CD8-positive, alpha-beta memory T cell (primary cell): ENCODE results near the gene UROC1. TPM values are rescaled to one million over a fixed set of nuclear protein-coding genes. Genes with fewer than 3 reads are reported as not detected.

Source experiments
- CTCF ChIA-PET: fragments of 350-600 bp; sonication (Branson Sonifier 250); formaldehyde crosslinking; loops from one replicate; lab custom pipeline; 2021; ENCODE audit warnings: antibody characterized with exemption; lab: Charles Lee
- POLR2A ChIA-PET: fragments of 350-600 bp; sonication (Branson Sonifier 250); formaldehyde crosslinking; loops from one replicate; lab custom pipeline; 2021; ENCODE audit warnings: antibody characterized with exemption; lab: Charles Lee
- DNase-seq, 5 donors: peaks; one replicate each; pipeline versions ENCODE4 v3.0.0 to v3.0.0-alpha.2; 2020 to 2022; ENCODE audit warnings: mixed read lengths in 1 of 5
- H3K27ac ChIP-seq: one replicate; pipeline ENCODE4 v1.7.0; 2013; ENCODE audit warnings: low read depth, mild to moderate bottlenecking, low read length, moderate library complexity
- H3K27me3 ChIP-seq: 2 replicates; pipeline ENCODE4 v1.7.0; 2013; ENCODE audit warnings: low read length, mild to moderate bottlenecking; ENCODE audit not compliant: insufficient read depth, poor library complexity, severe bottlenecking
- H3K36me3 ChIP-seq: 2 replicates; pipeline ENCODE4 v1.7.0; 2013; ENCODE audit warnings: mild to moderate bottlenecking, low read length, moderate library complexity; ENCODE audit not compliant: insufficient read depth
- H3K4me1 ChIP-seq: 2 replicates; pipeline ENCODE4 v1.7.0; 2013; ENCODE audit warnings: mild to moderate bottlenecking, low read length, moderate library complexity; ENCODE audit not compliant: insufficient read depth
- H3K4me3 ChIP-seq: 2 replicates; pipeline ENCODE4 v1.7.0; 2013; ENCODE audit warnings: mild to moderate bottlenecking, low read length
- H3K9me3 ChIP-seq: 2 replicates; pipeline ENCODE4 v1.7.0; 2013; ENCODE audit warnings: mild to moderate bottlenecking, low read length
- H3K27ac Mint-ChIP-seq, 8 donors: one replicate each; pipeline ENCODE4 v1.8.0; 2020 to 2021; ENCODE audit warnings: mixed read lengths in 8 of 8, mild to moderate bottlenecking in 6 of 8, inconsistent platforms in 3 of 8, moderate library complexity in 3 of 8
- H3K27me3 Mint-ChIP-seq, 2 donors: one replicate each; pipeline ENCODE4 v1.8.0; 2020 to 2021; ENCODE audit warnings: mixed read lengths in 2 of 2, mild to moderate bottlenecking in 1 of 2, moderate library complexity in 1 of 2
- H3K36me3 Mint-ChIP-seq, 3 donors: one replicate each; pipeline ENCODE4 v1.8.0; 2020 to 2021; ENCODE audit warnings: mixed read lengths in 3 of 3, inconsistent platforms in 1 of 3, mild to moderate bottlenecking in 1 of 3
- H3K4me1 Mint-ChIP-seq, 3 donors: one replicate each; pipeline ENCODE4 v1.8.0; 2020 to 2021; ENCODE audit warnings: mixed read lengths in 3 of 3, inconsistent platforms in 1 of 3, mild to moderate bottlenecking in 1 of 3
- H3K4me3 Mint-ChIP-seq, 7 donors: one replicate each; pipeline ENCODE4 v1.8.0; 2020 to 2021; ENCODE audit warnings: mixed read lengths in 7 of 7, mild to moderate bottlenecking in 6 of 7, moderate library complexity in 4 of 7, inconsistent platforms in 2 of 7
- H3K9me3 Mint-ChIP-seq, 5 donors: one replicate each; pipeline ENCODE4 v1.8.0; 2020 to 2022; ENCODE audit warnings: mixed read lengths in 5 of 5, mild to moderate bottlenecking in 3 of 5, moderate library complexity in 2 of 5, inconsistent platforms in 1 of 5
- polyA plus RNA-seq: library from polyadenylated mRNA; unstranded; fragments of 300-500 nt; fragmentation: Illumina TruSeq; gene quantifications from one replicate; pipeline ENCODE4 v1.2.3, GENCODE V29; 2021
- total RNA-seq, 2 experiments: library from RNA; stranded (reverse); gene quantifications; one replicate each; pipeline ENCODE4 v1.2.3, GENCODE V29; 2021

Gene UROC1
- total and polyA plus RNA-seq, 3 experiments from 2014 or later: not detected

GRCh38 chr3:126450744-126451143 lies 66.8 kb downstream of the UROC1 start:
- Histone ChIP-seq H3K36me3 (peaks cover 14% of the 10 kb centered on the region), H3K4me1 (no peaks in the 10 kb centered on the region), H3K27ac (no peak overlapping the region), H3K9me3 (no peaks in the 10 kb centered on the region), H3K4me3 (no peak overlapping the region), H3K27me3 (no peaks in the 10 kb centered on the region)
- ChIA-PET CTCF (no interaction called here), POLR2A (no interaction called here)
- H3K4me1 Mint-ChIP-seq: peaks cover 7 to 10% (median 9%) of the 10 kb centered on the region in 3 donors
- peaks cover 3 to 77% (median 14%) of the 10 kb centered on the region in 3 donors for H3K36me3 Mint-ChIP-seq
- H3K27ac Mint-ChIP-seq: peak overlapping the region in 2 of 8 donors; percentile 61 to 62
- H3K27me3 Mint-ChIP-seq: no peaks in the 10 kb centered on the region
- H3K4me3 Mint-ChIP-seq: no peak overlapping the region
- DNase-seq: no peak
- H3K9me3 Mint-ChIP-seq: no peaks in the 10 kb centered on the region

- H3K4me3 Mint-ChIP-seq: no peak overlapping the region
- ChIA-PET POLR2A (no interaction called here), CTCF (no interaction called here)
- Histone ChIP-seq H3K27ac (no peak overlapping the region), H3K36me3 (peaks cover 14% of the 10 kb centered on the region), H3K9me3 (no peaks in the 10 kb centered on the region), H3K27me3 (no peaks in the 10 kb centered on the region), H3K4me3 (no peak overlapping the region), H3K4me1 (no peaks in the 10 kb centered on the region)
- H3K27ac Mint-ChIP-seq: no peak overlapping the region
- H3K9me3 Mint-ChIP-seq: no peaks in the 10 kb centered on the region
- H3K36me3 Mint-ChIP-seq: peaks cover 1 to 77% (median 14%) of the 10 kb centered on the region in 3 donors
- H3K4me1 Mint-ChIP-seq: peaks cover 4 to 7% (median 6%) of the 10 kb centered on the region in 3 donors
- no peak for DNase-seq
- no peaks in the 10 kb centered on the region for H3K27me3 Mint-ChIP-seq
These were observed 67.4 kb downstream of the UROC1 start for GRCh38 chr3:126450219-126450618.

GRCh38 chr3:126449621-126450051 lies 67.9 kb downstream of the UROC1 start:
- Mint-ChIP-seq H3K36me3 (peaks cover 0 to 73% (median 13%) of the 10 kb centered on the region in 3 donors), H3K4me3 (no peak overlapping the region), H3K9me3 (no peaks in the 10 kb centered on the region), H3K4me1 (peaks cover 3 to 4% (median 4%) of the 10 kb centered on the region in 3 donors), H3K27me3 (no peaks in the 10 kb centered on the region), H3K27ac (no peak overlapping the region)
- Histone ChIP-seq H3K27me3 (no peaks in the 10 kb centered on the region), H3K4me3 (no peak overlapping the region), H3K27ac (no peak overlapping the region), H3K4me1 (no peaks in the 10 kb centered on the region), H3K9me3 (no peaks in the 10 kb centered on the region), H3K36me3 (peaks cover 14% of the 10 kb centered on the region)
- POLR2A ChIA-PET: no interaction called here
- CTCF ChIA-PET: no interaction called here
- DNase-seq: no peak

- Mint-ChIP-seq H3K27ac (no peak overlapping the region), H3K9me3 (no peaks in the 10 kb centered on the region), H3K36me3 (peaks cover 0 to 70% (median 9%) of the 10 kb centered on the region in 3 donors), H3K27me3 (no peaks in the 10 kb centered on the region), H3K4me3 (no peak overlapping the region), H3K4me1 (peaks cover 0 to 3% (median 3%) of the 10 kb centered on the region in 3 donors)
- no peaks in the 10 kb centered on the region for H3K9me3 ChIP-seq
- no peak for DNase-seq
- peaks cover 14% of the 10 kb centered on the region for H3K36me3 ChIP-seq
- ChIA-PET CTCF (no interaction called here), POLR2A (no interaction called here)
- H3K27ac ChIP-seq: no peak overlapping the region
- no peak overlapping the region for H3K4me3 ChIP-seq
- H3K27me3 ChIP-seq: no peaks in the 10 kb centered on the region
- H3K4me1 ChIP-seq: no peaks in the 10 kb centered on the region
These were observed 68.7 kb downstream of the UROC1 start for GRCh38 chr3:126448893-126449180.

GRCh38 chr3:126448136-126448892 lies 69.3 kb downstream of the UROC1 start:
- peak overlapping the region in 2 of 8 donors; percentile 7 to 89 for H3K27ac Mint-ChIP-seq
- Histone ChIP-seq H3K4me1 (no peaks in the 10 kb centered on the region), H3K36me3 (peaks cover 14% of the 10 kb centered on the region), H3K27ac (no peak overlapping the region), H3K9me3 (no peaks in the 10 kb centered on the region), H3K4me3 (no peak overlapping the region), H3K27me3 (no peaks in the 10 kb centered on the region)
- ChIA-PET CTCF (no interaction called here), POLR2A (no interaction called here)
- H3K36me3 Mint-ChIP-seq: peaks cover 0 to 70% (median 9%) of the 10 kb centered on the region in 3 donors
- H3K4me3 Mint-ChIP-seq: no peak overlapping the region
- no peaks in the 10 kb centered on the region for H3K27me3 Mint-ChIP-seq
- H3K4me1 Mint-ChIP-seq: peaks cover 0 to 3% (median 3%) of the 10 kb centered on the region in 3 donors
- H3K9me3 Mint-ChIP-seq: no peaks in the 10 kb centered on the region
- DNase-seq: no peak

GRCh38 chr3:126447456-126448106 lies 70.0 kb downstream of the UROC1 start:
- H3K27me3 Mint-ChIP-seq: no peaks in the 10 kb centered on the region
- CTCF ChIA-PET: no interaction called here
- peaks cover 12% of the 10 kb centered on the region for H3K36me3 ChIP-seq

GRCh38 chr3:126446791-126447190 lies 70.8 kb downstream of the UROC1 start:
- H3K4me3 Mint-ChIP-seq: no peak overlapping the region
- ChIA-PET POLR2A (no interaction called here), CTCF (no interaction called here)
- peak overlapping the region in 2 of 8 donors; percentile 54 to 60 for H3K27ac Mint-ChIP-seq
- Histone ChIP-seq H3K36me3 (peaks cover 4% of the 10 kb centered on the region), H3K27me3 (no peaks in the 10 kb centered on the region), H3K27ac (no peak overlapping the region), H3K9me3 (no peaks in the 10 kb centered on the region), H3K4me3 (no peak overlapping the region), H3K4me1 (no peaks in the 10 kb centered on the region)
- peaks cover 0 to 3% (median 3%) of the 10 kb centered on the region in 3 donors for H3K4me1 Mint-ChIP-seq
- no peaks in the 10 kb centered on the region for H3K27me3 Mint-ChIP-seq
- no peaks in the 10 kb centered on the region for H3K9me3 Mint-ChIP-seq
- peaks cover 0 to 67% (median 8%) of the 10 kb centered on the region in 3 donors for H3K36me3 Mint-ChIP-seq
- no peak for DNase-seq

More at GRCh38 chr3:126447456-126448106, 70.0 kb downstream of the UROC1 start:
- no peaks in the 10 kb centered on the region for H3K9me3 Mint-ChIP-seq
- no peaks in the 10 kb centered on the region for H3K9me3 ChIP-seq
- H3K27ac ChIP-seq: no peak overlapping the region
- POLR2A ChIA-PET: no interaction called here
- no peak overlapping the region for H3K4me3 ChIP-seq
- H3K4me1 ChIP-seq: no peaks in the 10 kb centered on the region
- no peaks in the 10 kb centered on the region for H3K27me3 ChIP-seq
- H3K27ac Mint-ChIP-seq: peak overlapping the region in 2 of 8 donors; percentile 7 to 27
- no peak for DNase-seq
- no peak overlapping the region for H3K4me3 Mint-ChIP-seq
- H3K4me1 Mint-ChIP-seq: peaks cover 0 to 3% (median 3%) of the 10 kb centered on the region in 3 donors
- H3K36me3 Mint-ChIP-seq: peaks cover 0 to 68% (median 9%) of the 10 kb centered on the region in 3 donors

- H3K9me3 Mint-ChIP-seq: no peaks in the 10 kb centered on the region
- H3K4me3 Mint-ChIP-seq: no peak overlapping the region
- peaks cover 0 to 3% (median 0%) of the 10 kb centered on the region in 3 donors for H3K4me1 Mint-ChIP-seq
- no peaks in the 10 kb centered on the region for H3K4me1 ChIP-seq
- H3K36me3 Mint-ChIP-seq: peaks cover 0 to 66% (median 5%) of the 10 kb centered on the region in 3 donors
- ChIA-PET POLR2A (no interaction called here), CTCF (no interaction called here)
- H3K27me3 ChIP-seq: no peaks in the 10 kb centered on the region
- no peak for DNase-seq
- no peak overlapping the region for H3K4me3 ChIP-seq
- H3K36me3 ChIP-seq: no peaks in the 10 kb centered on the region
- no peaks in the 10 kb centered on the region for H3K9me3 ChIP-seq
- no peak overlapping the region for H3K27ac ChIP-seq
- H3K27me3 Mint-ChIP-seq: no peaks in the 10 kb centered on the region
- H3K27ac Mint-ChIP-seq: no peak overlapping the region
These were observed 71.3 kb downstream of the UROC1 start for GRCh38 chr3:126446301-126446700.
